IPS-NIHi7 (cell line): ENCODE results near the gene MRPL34.
A peak's percentile ranks its signal among the peaks of the same experiment; 100 is the strongest.
"Not testable (repeated sequence)": the region's sequence is repeated elsewhere in the genome, so short reads cannot be mapped to it uniquely, and the experiment has no call there.

Experiments used
- DNase-seq: peaks from one replicate; pipeline ENCODE4 v3.0.0; 2012; ENCODE audit warnings: mixed read lengths; ENCODE audit errors: extremely low spot score

The MRPL34 gene

DNA sequence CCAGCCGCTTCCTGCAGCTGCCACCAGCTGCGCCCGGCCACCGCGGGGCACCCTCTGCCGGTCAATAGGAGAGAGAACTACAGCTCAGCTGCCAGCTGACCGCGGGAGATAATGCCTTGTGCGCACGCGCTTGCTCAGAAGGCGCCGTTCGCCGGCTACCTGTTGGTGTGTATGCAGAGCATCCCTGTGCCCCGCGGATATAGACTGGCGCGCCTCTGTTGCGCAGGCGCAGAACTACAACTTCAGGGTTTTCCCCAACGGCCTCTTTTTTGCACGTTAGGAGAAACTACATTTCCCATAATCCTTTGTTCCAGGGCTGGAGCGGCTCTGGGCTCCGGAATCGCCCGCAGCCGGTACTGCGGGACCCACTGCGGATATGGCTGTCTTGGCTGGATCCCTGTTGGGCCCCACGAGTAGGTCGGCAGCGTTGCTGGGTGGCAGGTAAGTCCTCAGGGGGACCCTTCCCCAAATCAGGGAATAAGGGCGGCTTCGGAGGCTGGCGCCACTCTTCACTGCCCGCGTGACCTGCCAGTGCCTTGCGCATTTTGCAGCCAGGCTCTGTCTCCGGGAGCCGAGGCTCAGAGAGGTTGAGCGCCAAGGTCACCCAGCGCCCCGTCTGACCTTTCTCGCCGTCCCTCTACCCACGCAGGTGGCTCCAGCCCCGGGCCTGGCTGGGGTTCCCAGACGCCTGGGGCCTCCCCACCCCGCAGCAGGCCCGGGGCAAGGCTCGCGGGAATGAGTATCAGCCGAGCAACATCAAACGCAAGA lies at the start of gene MRPL34:
Gene MRPL34 (plus strand): TSS at position 356 of the 768 bp plus-strand sequence. CDS start 21 bp downstream, at position 377.
- DNase-seq: peak; percentile 85

DNA sequence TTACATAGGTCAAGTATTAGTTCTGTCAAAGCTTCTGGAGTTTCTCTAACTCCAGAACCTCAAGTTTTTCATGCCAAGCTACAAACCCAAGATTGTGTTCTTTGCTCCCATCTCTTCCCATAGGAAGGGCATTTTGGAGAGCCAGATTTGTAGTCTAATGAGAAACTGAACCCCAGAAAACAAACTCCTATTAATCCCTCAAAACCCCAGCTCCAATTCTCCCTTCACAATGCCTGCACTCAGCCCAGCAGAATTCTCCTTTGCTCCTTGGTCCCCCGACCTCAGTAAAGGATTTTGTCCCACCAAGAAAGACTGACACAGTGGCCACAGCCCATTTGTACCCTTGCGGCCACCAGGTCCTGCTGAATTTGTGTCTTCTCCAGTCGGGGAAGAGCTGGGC lies 49.5 kb upstream of the MRPL34 start:
- DNase-seq: no peak

DNA sequence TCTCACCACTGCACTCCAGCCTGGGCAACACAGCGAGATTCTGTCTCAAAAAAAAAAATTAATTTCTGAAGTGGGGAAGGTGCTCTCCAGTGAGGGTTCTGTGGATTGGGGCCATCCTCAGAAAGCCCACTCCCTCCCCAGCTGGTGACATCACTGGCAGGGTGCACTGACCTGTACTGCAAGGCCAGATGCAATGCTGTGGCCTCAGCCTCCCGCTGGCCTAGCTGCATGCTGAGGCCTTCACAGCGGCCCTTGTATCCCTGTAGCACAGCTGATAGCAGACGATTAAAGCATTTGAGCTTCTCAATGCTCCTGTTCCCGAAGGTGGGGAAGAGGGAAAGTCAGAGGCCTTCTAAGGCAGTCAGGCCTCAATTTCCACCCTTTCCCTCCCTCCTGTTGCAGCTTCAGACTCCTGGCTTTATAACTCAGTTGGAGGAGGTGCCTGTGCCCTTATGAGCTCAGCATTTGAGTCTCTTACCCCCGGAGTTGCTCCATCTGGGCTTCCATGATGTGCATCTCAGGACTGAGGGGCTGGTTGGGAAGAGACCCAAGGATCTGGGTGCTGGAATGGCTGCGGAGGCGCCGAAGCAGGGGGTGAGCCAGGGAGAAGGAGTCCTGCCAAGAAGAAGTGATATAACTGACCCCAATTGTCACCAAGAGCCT lies 46.4 kb upstream of the MRPL34 start:
- no peak for DNase-seq

DNA sequence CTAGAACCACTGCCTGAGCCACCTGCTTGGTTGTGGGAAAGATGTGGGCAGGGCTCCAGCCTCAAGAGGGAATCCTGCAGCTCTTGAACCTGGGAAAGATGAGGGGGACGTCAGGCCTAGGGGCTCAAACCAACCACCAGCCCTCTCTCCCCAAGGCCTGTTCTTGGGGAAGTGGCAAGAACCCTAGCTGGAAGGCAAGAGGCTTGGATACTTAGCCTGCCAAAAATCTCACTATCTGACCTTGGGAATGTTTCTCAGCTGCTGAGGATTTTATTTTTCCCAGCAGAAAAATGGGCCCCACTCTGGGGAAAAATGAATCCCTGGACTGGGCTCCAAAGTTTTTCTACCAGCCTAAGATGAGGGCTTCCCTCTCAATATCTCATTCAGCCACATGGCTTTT lies 45.7 kb upstream of the MRPL34 start:
- DNase-seq: no peak

DNA sequence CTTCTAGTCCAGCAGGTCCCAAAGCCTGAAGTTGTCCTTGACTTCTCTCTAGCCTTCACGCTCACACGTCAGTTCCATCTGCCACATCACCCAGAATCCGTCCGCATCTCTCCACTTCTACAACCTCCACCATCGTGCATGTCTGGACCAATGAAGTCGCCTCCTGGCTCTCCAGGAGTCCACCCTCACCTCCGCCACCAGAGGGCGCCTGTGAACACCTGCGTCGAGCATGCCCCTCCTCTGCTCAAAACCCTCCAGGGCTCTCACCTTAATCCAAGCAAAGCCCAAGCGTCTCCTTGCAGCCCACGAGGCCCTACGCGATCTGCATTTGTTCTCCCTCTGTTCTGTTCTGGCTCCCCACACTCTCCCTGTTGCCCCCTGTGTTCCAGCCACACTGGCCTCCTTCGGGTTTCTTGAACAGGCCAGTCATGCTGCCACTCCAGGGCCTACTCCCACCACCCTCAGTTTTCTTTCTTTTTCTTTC lies 44.8 kb upstream of the MRPL34 start:
- DNase-seq: peak; percentile 93

DNA sequence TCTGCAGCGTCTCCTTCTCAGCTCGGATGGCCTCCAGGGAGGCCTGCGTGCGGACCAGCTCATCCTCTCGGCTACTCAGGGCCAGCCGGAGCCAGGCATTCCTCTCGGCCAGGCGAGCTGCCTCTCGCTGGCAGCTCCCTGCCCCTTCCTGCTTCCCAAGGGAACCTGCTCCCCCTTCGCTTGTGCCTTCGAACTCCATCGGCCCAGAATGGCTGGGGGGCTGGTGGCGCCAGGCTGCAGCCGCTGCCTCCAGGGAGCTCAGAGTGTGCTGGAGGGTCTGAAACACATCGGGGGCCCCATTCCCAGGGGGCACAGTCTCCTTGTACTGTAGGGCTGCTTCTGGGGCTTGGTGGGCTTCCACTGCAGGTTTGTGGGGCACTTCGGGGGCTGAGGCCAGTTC lies 43.1 kb upstream of the MRPL34 start:
- no peak for DNase-seq

DNA sequence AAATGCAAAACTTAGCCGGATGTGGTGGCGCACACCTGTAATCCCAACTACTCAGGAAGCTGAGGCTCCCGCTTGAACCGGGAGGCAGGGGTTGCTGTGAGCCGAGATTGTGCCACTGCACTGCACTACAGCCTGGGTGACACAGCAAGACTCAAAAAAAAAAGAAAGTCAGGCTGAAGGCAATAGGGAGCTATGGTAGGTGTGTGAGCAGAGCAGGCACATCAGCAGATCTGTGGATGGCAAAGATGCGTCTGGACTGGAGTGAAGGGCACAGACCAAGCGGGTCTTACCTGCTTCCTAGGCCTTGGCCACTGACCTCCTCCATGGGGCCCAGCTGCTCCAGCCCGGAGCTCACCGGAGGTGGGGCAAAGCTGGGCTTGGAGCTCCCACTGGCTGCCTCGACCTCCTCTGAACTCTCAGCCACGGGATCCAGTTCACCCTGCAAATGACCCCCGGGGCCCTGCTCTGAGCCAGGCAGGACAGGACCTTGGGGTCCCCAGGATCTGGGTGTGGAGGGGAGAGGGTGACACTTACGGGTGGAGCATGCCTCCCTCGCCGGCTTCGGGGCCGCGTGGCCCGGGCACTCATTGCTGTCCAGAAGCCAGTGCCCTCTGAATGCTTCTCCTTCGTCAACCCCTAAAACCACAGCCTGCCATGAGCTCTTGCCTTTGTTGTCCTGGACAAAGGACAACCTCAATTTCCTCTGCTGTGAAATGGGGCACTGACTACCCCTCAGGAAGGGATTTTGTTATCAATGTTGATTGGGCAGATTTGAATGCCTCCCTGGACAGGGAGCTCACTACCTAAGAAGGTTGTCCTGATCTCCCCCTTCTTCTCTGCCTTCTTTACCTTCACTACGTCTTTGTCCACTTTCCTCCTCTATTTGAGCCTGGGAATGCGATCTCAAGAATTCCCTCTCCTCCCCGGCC lies 41.7 kb upstream of the MRPL34 start:
- no peak for DNase-seq

DNA sequence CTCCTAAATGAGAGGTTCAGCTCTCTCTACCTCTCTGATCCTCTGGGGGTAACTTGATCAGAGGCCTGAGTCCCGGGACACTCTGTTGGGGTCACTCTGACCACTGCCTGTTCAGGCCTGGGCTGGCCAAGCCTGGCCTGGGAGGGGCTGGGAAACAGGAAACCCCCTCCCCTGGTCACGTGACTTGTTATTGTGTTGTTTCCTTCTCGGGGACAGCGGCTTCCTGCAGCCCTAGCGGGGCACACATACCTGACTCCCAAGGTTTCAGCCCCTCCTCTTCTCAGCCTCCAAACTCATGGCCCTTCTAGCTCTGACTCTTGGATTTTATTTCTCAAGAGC lies 41.1 kb upstream of the MRPL34 start, which contains the start of gene USHBP1:
Gene USHBP1 (minus strand): TSS at position 105 of the 339 bp plus-strand sequence. CDS start 446 bp downstream, outside the sequence.
- peak; percentile 68 for DNase-seq

DNA sequence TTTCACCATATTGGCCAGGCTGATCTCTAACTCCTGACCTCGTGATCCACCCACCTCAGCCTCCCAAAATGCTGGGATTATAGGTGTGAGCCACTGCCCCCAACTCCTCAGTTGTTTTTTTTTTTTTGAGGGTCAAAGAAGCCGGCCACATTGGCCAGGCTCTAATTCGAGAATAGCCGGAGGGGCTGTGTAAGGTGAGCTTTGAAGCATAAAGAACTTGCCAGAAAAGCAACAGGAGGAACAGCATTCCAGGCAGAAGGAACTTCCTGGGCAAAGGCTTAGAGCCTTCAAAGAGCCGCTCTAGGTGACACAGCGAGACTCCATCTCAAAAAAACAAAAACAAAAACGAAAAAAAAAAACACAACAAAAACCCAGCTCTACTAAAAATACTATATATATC lies 39.6 kb upstream of the MRPL34 start:
- no peak for DNase-seq

DNA sequence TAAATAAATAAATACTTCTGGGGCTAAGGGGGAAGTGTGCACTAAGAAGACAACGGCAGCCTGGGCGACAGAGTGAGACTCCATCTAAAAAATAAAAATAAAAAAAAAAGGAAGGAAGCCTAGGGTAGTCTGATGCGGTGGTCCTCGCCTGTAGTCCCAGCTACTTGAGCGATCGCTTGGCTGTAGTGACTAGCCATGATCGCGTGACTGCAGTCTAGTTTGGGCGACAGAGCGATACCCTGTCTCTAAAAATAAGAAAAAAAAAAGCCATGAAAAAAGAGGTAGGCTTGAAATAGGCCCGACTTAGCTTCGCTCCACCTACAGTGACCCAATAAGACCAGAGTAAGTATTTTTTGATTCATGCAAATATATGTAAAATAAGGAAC lies 39.1 kb upstream of the MRPL34 start:
- DNase-seq: no peak

DNA sequence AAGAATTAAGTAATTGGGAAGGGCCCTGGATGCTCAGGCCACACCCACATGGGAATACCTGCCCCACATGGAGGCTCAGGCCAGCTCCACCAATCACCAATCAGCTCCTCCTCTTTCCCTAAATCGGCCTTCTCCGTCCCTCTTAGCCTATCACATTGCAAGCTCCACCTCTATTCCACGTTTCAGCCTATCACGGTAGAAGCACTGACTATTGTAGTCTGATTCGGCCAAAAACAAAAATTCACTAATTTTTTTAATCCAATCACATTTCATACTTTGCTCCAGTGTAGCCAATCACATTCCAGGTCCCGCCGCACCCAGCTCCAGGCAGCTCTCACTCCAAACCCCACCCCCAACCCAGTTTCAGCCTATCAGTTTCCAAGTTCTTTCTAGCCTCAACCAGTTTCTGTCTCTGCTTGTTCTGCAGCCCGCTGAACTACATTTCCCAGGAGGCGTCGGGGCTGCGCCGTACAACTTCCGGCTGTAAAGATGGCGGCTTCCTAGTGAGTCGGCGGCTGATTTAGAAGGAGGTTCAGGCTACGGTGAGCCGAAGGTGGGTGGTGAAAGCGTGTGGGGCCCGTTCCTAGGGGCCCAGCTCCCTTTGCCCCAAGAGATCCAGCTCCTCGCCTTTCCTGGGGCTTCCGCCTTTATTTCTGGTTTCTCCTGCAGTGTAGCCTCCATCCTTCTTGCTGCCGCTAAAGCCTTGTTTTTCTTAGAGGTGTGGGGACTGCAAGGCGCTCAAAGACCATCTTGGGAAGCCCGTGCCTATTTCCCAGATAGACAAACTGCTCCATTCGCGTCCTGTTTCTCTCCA lies 38.5 kb upstream of the MRPL34 start, which contains the start of gene BABAM1:
Gene BABAM1 (plus strand): TSS at position 469 of the 814 bp plus-strand sequence. CDS start 1,364 bp downstream, outside the sequence.
- peak; percentile 99 for DNase-seq

DNA sequence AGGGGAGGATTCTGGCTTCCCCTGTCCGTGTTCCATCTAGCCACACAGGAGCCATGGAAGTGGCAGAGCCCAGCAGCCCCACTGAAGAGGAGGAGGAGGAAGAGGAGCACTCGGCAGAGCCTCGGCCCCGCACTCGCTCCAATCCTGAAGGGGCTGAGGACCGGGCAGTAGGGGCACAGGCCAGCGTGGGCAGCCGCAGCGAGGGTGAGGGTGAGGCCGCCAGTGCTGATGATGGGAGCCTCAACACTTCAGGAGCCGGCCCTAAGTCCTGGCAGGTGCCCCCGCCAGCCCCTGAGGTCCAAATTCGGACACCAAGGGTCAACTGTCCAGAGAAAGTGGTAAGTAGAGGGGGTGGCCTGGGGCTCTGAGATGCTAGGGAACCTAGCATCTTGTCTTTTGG lies 36.9 kb upstream of the MRPL34 start:
- DNase-seq: no peak

DNA sequence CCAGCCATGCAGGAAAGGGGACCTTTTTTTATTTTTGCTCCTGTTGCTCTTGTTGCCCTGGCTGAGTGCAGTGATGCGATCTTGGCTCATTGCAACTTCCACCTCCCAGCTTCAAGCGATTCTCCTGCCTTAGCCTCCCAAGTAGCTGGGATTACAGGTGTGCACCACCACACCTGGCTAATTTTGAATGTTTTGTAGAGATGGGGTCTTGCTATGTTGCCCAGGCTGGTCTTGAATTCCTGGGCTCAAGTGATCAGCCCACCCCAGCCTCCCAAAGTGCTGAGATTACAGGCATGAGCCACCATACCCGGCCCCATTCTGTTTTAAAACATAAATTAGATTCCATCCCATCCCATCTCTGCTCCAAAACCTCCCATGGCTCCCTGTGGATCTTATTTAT lies 30.8 kb upstream of the MRPL34 start:
- DNase-seq: not testable (repeated sequence)

DNA sequence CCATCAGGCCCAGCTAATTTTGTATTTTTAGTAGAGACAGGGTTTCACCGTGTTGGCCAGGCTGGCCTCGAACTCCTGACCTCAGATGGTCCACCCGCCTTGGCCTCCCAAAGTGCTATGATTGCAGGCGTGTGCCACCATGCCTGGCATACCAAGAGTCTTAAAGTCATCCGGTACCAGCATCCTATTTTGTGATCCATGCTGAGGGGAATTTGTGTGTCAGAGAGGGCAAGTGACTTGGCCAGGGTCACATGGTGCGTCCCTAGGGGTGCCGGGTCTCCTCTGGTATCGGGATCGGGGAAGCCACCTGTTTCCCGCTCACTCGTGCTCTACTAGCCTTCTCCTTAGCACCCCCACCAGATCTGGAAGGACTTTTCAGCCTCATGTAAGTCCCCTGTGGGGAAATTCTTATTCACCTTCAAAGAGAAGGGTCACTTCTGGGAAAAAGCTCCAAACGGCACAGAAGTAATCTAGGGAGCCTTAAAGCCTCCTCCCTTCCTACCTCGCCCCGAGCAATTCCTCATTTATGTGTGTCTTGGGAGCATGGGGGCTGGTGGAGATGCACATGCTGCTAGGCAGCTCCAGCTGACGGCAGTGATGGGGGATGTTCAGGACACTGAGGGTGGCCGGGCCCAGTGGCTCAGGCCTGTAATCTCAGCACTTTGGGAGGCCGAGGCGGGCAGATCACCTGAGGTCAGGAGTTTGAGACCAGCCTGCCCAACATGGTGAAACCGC lies 30.1 kb upstream of the MRPL34 start:
- DNase-seq: no peak

DNA sequence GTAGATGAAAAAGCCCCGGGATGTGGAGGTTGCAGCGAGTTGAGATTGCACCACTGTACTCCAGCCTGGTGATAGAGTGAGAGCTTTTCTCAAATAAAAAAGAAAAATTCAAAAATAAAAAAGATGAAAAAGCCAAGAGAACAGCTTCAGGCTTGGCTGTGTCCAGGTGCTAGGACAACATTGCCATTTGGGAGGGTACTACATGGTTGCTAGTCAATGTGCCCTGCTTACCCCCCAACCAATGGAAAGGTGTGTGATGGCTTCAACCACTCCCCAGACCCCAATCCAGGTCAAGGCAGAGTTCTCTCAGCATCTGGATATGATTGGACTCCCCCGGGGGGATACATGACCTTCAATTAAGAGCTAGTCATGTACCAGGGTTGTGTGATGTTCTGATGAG lies 26.2 kb upstream of the MRPL34 start:
- no peak for DNase-seq

DNA sequence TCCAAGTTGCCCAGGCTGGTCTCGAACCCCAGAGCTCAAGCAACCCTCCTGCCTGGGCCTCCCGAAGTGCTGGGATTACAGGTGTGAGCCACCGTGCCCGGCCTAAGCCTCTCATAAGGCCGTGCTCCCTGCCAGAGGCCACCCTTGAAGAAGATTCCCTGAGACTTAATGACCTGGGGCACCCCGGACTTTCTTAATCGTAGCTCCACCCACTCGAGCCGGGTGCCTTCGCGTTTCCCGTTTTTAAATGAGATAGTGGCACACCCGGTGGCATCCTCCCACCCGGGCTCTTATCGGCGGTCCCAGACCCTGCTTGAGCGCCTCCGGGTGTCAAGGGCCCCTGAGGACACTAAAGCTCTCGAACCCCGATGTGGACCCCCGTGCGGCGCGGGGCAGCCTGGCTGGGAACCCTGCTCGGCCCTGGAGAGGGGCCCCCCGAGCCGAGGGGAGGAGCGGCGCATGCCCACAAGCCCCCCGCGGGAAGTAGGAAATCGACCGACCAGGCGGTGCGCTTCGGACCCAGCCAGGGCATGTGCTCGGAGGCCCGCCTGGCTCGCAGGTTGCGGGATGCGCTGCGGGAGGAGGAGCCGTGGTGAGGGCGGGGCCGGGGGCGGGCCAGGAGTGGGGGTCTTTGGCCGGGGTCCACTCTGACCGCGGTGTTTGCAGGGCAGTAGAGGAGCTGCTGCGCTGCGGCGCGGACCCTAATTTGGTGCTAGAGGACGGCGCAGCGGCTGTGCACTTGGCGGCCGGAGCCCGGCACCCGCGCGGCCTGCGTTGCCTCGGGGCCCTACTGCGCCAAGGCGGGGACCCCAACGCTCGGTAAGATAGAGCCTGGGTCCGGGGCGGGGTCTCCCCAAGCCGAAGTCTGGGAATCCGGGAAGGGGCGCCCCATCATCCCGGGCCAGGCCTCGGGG lies 24.0 kb upstream of the MRPL34 start, which contains the start of gene ANKLE1:
Gene ANKLE1 (plus strand): TSS at position 511 of the 914 bp plus-strand sequence. CDS start 20 bp downstream, at position 531.
- DNase-seq: peak; percentile 57

DNA sequence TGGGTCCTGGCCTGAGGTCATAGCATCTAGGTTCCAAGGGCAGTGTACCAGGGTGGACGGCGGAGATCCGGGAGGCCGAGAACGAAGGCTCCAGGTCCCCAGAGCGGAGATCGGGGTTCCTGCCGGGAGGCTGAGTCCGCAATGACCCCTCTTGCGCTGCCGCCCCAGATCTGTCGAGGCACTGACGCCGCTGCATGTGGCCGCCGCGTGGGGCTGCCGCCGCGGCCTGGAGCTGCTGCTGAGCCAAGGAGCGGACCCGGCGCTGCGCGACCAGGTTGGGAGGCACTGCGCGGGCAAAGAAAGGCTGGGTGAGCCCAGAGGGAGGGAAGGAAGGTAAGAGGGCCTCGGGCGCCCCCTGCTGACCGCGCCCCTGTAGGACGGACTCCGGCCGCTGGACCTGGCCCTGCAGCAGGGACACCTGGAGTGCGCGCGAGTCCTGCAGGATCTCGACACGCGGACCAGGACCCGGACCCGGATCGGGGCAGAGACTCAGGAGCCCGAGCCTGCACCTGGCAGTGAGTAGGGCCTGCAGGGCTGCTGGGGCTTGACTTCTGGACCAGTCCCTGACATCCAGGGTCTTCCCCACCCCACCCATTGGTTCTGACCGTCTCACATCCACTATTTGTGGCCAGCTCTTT lies 23.1 kb upstream of the MRPL34 start:
- DNase-seq: peak; percentile 92

DNA sequence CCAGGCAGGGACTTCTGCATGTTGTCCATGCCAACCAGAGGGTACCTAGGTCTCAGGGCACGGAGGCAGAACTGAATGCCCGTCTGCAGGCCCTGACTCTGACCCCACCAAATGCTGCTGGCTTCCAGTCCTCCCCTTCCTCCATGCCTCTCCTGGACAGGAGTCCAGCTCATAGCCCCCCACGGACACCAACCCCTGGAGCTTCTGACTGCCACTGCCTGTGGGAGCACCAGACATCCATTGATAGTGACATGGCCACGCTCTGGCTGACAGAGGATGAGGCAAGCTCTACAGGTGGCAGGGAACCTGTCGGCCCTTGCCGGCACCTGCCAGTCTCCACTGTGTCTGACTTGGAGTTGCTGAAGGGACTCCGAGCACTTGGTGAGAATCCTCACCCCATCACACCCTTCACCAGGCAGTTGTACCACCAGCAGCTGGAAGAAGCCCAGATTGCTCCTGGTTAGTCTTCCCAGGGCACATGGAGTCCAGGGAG lies 22.1 kb upstream of the MRPL34 start:
- DNase-seq: no peak
